PC-3 (cell line): ENCODE measurements around the gene CNTN2. TPM values are rescaled to one million over a fixed set of nuclear protein-coding genes. Genes with fewer than 3 reads are reported as not detected.

Experiments
- ATAC-seq: fragments of 200-7000 bp; cut with Tn5 transposase; 2 replicates; pipeline ENCODE4 v1.9.1; 2020; ENCODE audit warnings: mild to moderate bottlenecking, moderate library complexity
- BruUV-seq: library from RNA; stranded (reverse); fragments of 400-500 nt; replicated peaks from 2 replicates; lab custom pipeline; 2021; lab: Mats Ljungman, UMichigan
- CTCF ChIA-PET: fragments of 300-600 bp; sonication (Branson Sonifier 250); formaldehyde crosslinking; loops from one replicate; lab custom pipeline; 2022; ENCODE audit warnings: antibody characterized with exemption; lab: Charles Lee
- POLR2A ChIA-PET: fragments of 300-600 bp; sonication (Branson Sonifier 250); formaldehyde crosslinking; loops from one replicate; lab custom pipeline; 2022; ENCODE audit warnings: antibody characterized with exemption; ENCODE audit not compliant: unreplicated experiment; lab: Charles Lee
- DNase-seq: peaks from one replicate; pipeline ENCODE4 v3.0.0-alpha.2; 2015
- H2AFZ ChIP-seq: fragments of 300-600 bp; sonication (generic); 2 replicates; pipeline ENCODE4 v1.6.0; 2016; ENCODE audit warnings: antibody characterized with exemption, low read length
- H3F3A ChIP-seq: fragments of 300-600 bp; sonication (generic); one replicate; pipeline ENCODE4 v1.6.0; 2017; ENCODE audit warnings: antibody characterized with exemption, low read length, control low read depth, mild to moderate bottlenecking; ENCODE audit not compliant: unreplicated experiment
- H3K27ac ChIP-seq: fragments of 300-600 bp; sonication (generic); 2 replicates; pipeline ENCODE4 v1.5.1; 2016; ENCODE audit warnings: mild to moderate bottlenecking, low read length
- H3K27me3 ChIP-seq: fragments of 300-600 bp; sonication (generic); 2 replicates; pipeline ENCODE4 v1.6.1; 2016; ENCODE audit warnings: low read length, mixed read lengths
- H3K36me3 ChIP-seq: fragments of 300-600 bp; sonication (generic); 2 replicates; pipeline ENCODE4 v1.6.1; 2016; ENCODE audit warnings: low read depth, mixed run types, low read length, mixed read lengths
- H3K4me1 ChIP-seq: fragments of 300-600 bp; sonication (generic); 2 replicates; pipeline ENCODE4 v1.5.1; 2016; ENCODE audit warnings: low read length; ENCODE audit not compliant: insufficient read depth
- H3K4me2 ChIP-seq: fragments of 300-600 bp; sonication (generic); 2 replicates; pipeline ENCODE4 v1.6.0; 2016; ENCODE audit warnings: low read length
- H3K4me3 ChIP-seq: fragments of 300-600 bp; sonication (generic); 2 replicates; pipeline ENCODE4 v1.5.1; 2016; ENCODE audit warnings: mild to moderate bottlenecking, low read length, mixed read lengths
- H3K79me2 ChIP-seq: fragments of 300-600 bp; sonication (generic); 2 replicates; pipeline ENCODE4 v1.6.1; 2017; ENCODE audit warnings: low read length, mixed read lengths
- H3K9ac ChIP-seq: fragments of 300-600 bp; sonication (generic); 2 replicates; pipeline ENCODE4 v1.6.0; 2016; ENCODE audit warnings: mild to moderate bottlenecking, low read length
- H3K9me2 ChIP-seq: fragments of 300-600 bp; sonication (generic); replicated peaks from 2 replicates; pipeline ENCODE4 v1.6.1; 2016; ENCODE audit warnings: mixed run types, low read length, mixed read lengths
- H3K9me3 ChIP-seq: fragments of 300-600 bp; sonication (generic); 2 replicates; pipeline ENCODE4 v1.6.1; 2016; ENCODE audit warnings: low read length, mixed read lengths
- H4K20me1 ChIP-seq: fragments of 300-600 bp; sonication (generic); 2 replicates; pipeline ENCODE4 v1.6.1; 2016; ENCODE audit warnings: low read length, mixed read lengths
- CTCF ChIP-seq: fragments of 300-600 bp; sonication (generic); conservative IDR thresholded peaks from 2 replicates; pipeline ENCODE4 v1.5.1; 2017; ENCODE audit warnings: antibody characterized with exemption, low read depth, mild to moderate bottlenecking, low read length
- EZH2 ChIP-seq: fragments of 300-600 bp; sonication (generic); IDR thresholded peaks from one replicate; pipeline ENCODE4 v1.6.1; 2017; ENCODE audit warnings: antibody characterized with exemption, mild to moderate bottlenecking, low read length; ENCODE audit not compliant: unreplicated experiment
- EZH2phosphoT487 ChIP-seq: fragments of 300-600 bp; sonication (generic); IDR thresholded peaks from 2 replicates; pipeline ENCODE4 v1.6.1; 2018; ENCODE audit warnings: mild to moderate bottlenecking, antibody characterized with exemption, low read length, borderline replicate concordance
- intact Hi-C: fragments of 100-400 bp; cut with micrococcal nuclease; formaldehyde crosslinking; loops from 2 replicates; pipeline ENCODE4 v1.9.0; 2023
- total RNA-seq: library from RNA; depleted of rRNA; stranded (reverse); fragments of >200 nt; gene quantifications from 2 replicates; pipeline ENCODE4 v1.2.3, GENCODE V29; 2014

Gene CNTN2
- total RNA-seq, 1 experiment from 2014 or later, result 0.07 TPM

- no peaks in the 10 kb centered on the region for H3K9me2 ChIP-seq
- no peak overlapping the region for H3K9ac ChIP-seq
- H2AFZ ChIP-seq, result no peak overlapping the region
- H3K4me1 ChIP-seq, result peaks cover 10% of the 10 kb centered on the region; the same call in 1 of the 2 replicates
- ChIA-PET CTCF (no interaction called here), POLR2A (interaction anchor here (0.6 kb wide), 1 partner anchor 555 kb away, joined by 4 read pairs; no protein-coding TSS in a partner anchor)
- no peaks in the 10 kb centered on the region for H3K36me3 ChIP-seq
- H3K4me3 ChIP-seq, result no peak overlapping the region
- TF ChIP-seq EZH2phosphoT487, result no peak
- no peak for TF ChIP-seq CTCF
- no peak for TF ChIP-seq EZH2
- no peaks in the 10 kb centered on the region for H4K20me1 ChIP-seq
- BruUV-seq, result no TSS peak
- intact Hi-C loops, result no loop called here
- DNase-seq (no peak), ATAC-seq (no peak)
- H3F3A ChIP-seq, result no peaks in the 10 kb centered on the region
- no peak overlapping the region for H3K4me2 ChIP-seq
- no peaks in the 10 kb centered on the region for H3K79me2 ChIP-seq
- no peak overlapping the region for H3K27ac ChIP-seq
- no peaks in the 10 kb centered on the region for H3K9me3 ChIP-seq
- H3K27me3 ChIP-seq, result no peaks in the 10 kb centered on the region
Observed at GRCh38 chr1:205077158-205077933, 34.3 kb downstream of the CNTN2 start.

- H3K4me2 ChIP-seq, result no peak overlapping the region
- no peak for ATAC-seq
- H4K20me1 ChIP-seq, result no peaks in the 10 kb centered on the region
- no peaks in the 10 kb centered on the region for H3K9me2 ChIP-seq
- TF ChIP-seq EZH2, result no peak
- TF ChIP-seq EZH2phosphoT487, result no peak
- TF ChIP-seq CTCF, result no peak
- POLR2A ChIA-PET, result interaction anchor here (0.6 kb wide), 1 partner anchor 554 kb away, joined by 4 read pairs; no protein-coding TSS in a partner anchor
- peaks cover 9% of the 10 kb centered on the region; the same call in 1 of the 2 replicates for H3K4me1 ChIP-seq
- no TSS peak for BruUV-seq
- CTCF ChIA-PET, result no interaction called here
- H3F3A ChIP-seq, result no peaks in the 10 kb centered on the region
- no peaks in the 10 kb centered on the region for H3K9me3 ChIP-seq
- H3K27me3 ChIP-seq, result no peaks in the 10 kb centered on the region
- DNase-seq, result no peak
- no peaks in the 10 kb centered on the region for H3K36me3 ChIP-seq
- H3K27ac ChIP-seq, result no peak overlapping the region
- no peak overlapping the region for H2AFZ ChIP-seq
- H3K4me3 ChIP-seq, result no peak overlapping the region
- H3K9ac ChIP-seq, result no peak overlapping the region
- intact Hi-C loops, result no loop called here
- H3K79me2 ChIP-seq, result no peaks in the 10 kb centered on the region
Observed at GRCh38 chr1:205077934-205078311, 34.9 kb downstream of the CNTN2 start.

GRCh38 chr1:205082431-205082830 lies 39.4 kb downstream of the CNTN2 start:
- intact Hi-C loops, result no loop called here
- H2AFZ ChIP-seq, result no peak overlapping the region
- ATAC-seq (no peak), DNase-seq (no peak)
- no peaks in the 10 kb centered on the region for H3K79me2 ChIP-seq
- no peaks in the 10 kb centered on the region for H3K4me1 ChIP-seq
- H3K27ac ChIP-seq, result no peak overlapping the region
- H3K9me3 ChIP-seq, result no peaks in the 10 kb centered on the region
- peaks cover 33% of the 10 kb centered on the region for H3K36me3 ChIP-seq
- POLR2A ChIA-PET, result no interaction called here
- H3K27me3 ChIP-seq, result no peaks in the 10 kb centered on the region
- no peaks in the 10 kb centered on the region for H4K20me1 ChIP-seq
- BruUV-seq, result no TSS peak
- no peaks in the 10 kb centered on the region for H3F3A ChIP-seq
- CTCF ChIA-PET, result no interaction called here
- TF ChIP-seq EZH2phosphoT487 (no peak), EZH2 (no peak)
- no peak overlapping the region for H3K4me3 ChIP-seq
- H3K9me2 ChIP-seq, result no peaks in the 10 kb centered on the region
- no peak overlapping the region for H3K4me2 ChIP-seq
- no peak overlapping the region for H3K9ac ChIP-seq
